IMR-90 (cell line): ENCODE data around the gene CYFIP1. TPM values are rescaled to one million over a fixed set of nuclear protein-coding genes. Genes with fewer than 3 reads are reported as not detected.

ENCODE experiments used
- ATAC-seq: fragments of 200-7000 bp; cut with Tn5 transposase; 2 replicates; pipeline ENCODE4 v1.9.1; 2020; ENCODE audit warnings: low read depth, mild to moderate bottlenecking, moderate library complexity
- BruUV-seq: library from RNA; stranded (reverse); fragments of 400-500 nt; replicated peaks from 2 replicates; lab custom pipeline; 2021; lab: Mats Ljungman, UMichigan
- CTCF ChIA-PET: fragments of 300-600 bp; formaldehyde crosslinking; extraction: SDS; loops from one replicate; lab custom pipeline; 2021; ENCODE audit warnings: antibody characterized with exemption; lab: Yijun Ruan, JAX
- POLR2A ChIA-PET: fragments of 300-600 bp; sonication (Branson Sonifier 250); formaldehyde crosslinking; loops from one replicate; lab custom pipeline; 2022; ENCODE audit warnings: antibody characterized with exemption; ENCODE audit not compliant: unreplicated experiment; lab: Charles Lee
- DNase-seq: peaks from one replicate; pipeline ENCODE4 v3.0.0; 2013
- H2AFZ ChIP-seq: replicated peaks from 2 replicates; pipeline ENCODE3; 2013; ENCODE audit warnings: low read length, mild to moderate bottlenecking; ENCODE audit not compliant: poor library complexity
- H2AK5ac ChIP-seq: 2 replicates; pipeline ENCODE4 v1.6.1; 2013; ENCODE audit warnings: low read depth, low read length, inconsistent platforms
- H2AK9ac ChIP-seq: replicated peaks from 2 replicates; pipeline ENCODE3; 2013; ENCODE audit warnings: mild to moderate bottlenecking, low read depth, low read length, moderate library complexity; ENCODE audit not compliant: poor library complexity
- H2BK120ac ChIP-seq: 2 replicates; pipeline ENCODE4 v1.6.1; 2013; ENCODE audit warnings: low read depth, low read length, inconsistent platforms
- H2BK15ac ChIP-seq: 3 replicates; pipeline ENCODE4 v1.6.1; 2013; ENCODE audit warnings: low read depth, low read length, inconsistent platforms
- H2BK20ac ChIP-seq: 2 replicates; pipeline ENCODE4 v1.6.1; 2013; ENCODE audit warnings: low read depth, mild to moderate bottlenecking, inconsistent platforms, low read length, moderate library complexity
- H2BK5ac ChIP-seq: 2 replicates; pipeline ENCODE4 v1.6.1; 2013; ENCODE audit warnings: mild to moderate bottlenecking, low read depth, low read length, inconsistent platforms; ENCODE audit not compliant: poor library complexity, severe bottlenecking
- H3K14ac ChIP-seq: replicated peaks from 2 replicates; pipeline ENCODE4 v1.6.1; 2013; ENCODE audit warnings: low read depth, low read length, inconsistent platforms
- H3K18ac ChIP-seq: 2 replicates; pipeline ENCODE4 v1.6.1; 2013; ENCODE audit warnings: low read depth, low read length, control low read depth
- H3K23ac ChIP-seq: 2 replicates; pipeline ENCODE4 v1.6.1; 2013; ENCODE audit warnings: low read depth, low read length, inconsistent platforms
- H3K27ac ChIP-seq: 2 replicates; pipeline ENCODE4 v1.5.1; 2013; ENCODE audit warnings: mild to moderate bottlenecking, control low read depth, low read length; ENCODE audit not compliant: insufficient read depth
- H3K27me3 ChIP-seq: 2 replicates; pipeline ENCODE4 v1.6.1; 2013; ENCODE audit warnings: low read length; ENCODE audit not compliant: control insufficient read depth, insufficient read depth
- H3K36me3 ChIP-seq: 2 replicates; pipeline ENCODE4 v1.6.1; 2013; ENCODE audit warnings: low read length, mixed read lengths; ENCODE audit not compliant: control insufficient read depth, insufficient read depth
- H3K4ac ChIP-seq: 2 replicates; pipeline ENCODE4 v1.6.1; 2013; ENCODE audit warnings: low read depth, low read length, inconsistent platforms
- H3K4me1 ChIP-seq: 2 replicates; pipeline ENCODE4 v1.6.1; 2013; ENCODE audit warnings: low read length, mixed read lengths; ENCODE audit not compliant: control insufficient read depth, insufficient read depth
- H3K4me2 ChIP-seq: 2 replicates; pipeline ENCODE4 v1.6.1; 2013; ENCODE audit warnings: low read depth, mild to moderate bottlenecking, control low read depth, low read length, moderate library complexity
- H3K4me3 ChIP-seq: 2 replicates; pipeline ENCODE4 v1.5.1; 2013; ENCODE audit warnings: low read depth, mild to moderate bottlenecking, control low read depth, low read length, moderate library complexity; ENCODE audit not compliant: insufficient read depth
- H3K56ac ChIP-seq: 2 replicates; pipeline ENCODE4 v1.6.1; 2013; ENCODE audit warnings: low read length, inconsistent platforms; ENCODE audit not compliant: insufficient read depth; ENCODE audit errors: extremely low read depth
- H3K79me1 ChIP-seq, 2 experiments: 2 replicates each; pipeline ENCODE4 v1.6.1; 2013; ENCODE audit warnings: low read length in 2 of 2, inconsistent platforms in 1 of 2, low read depth in 1 of 2
- H3K9ac ChIP-seq: 2 replicates; pipeline ENCODE4 v1.6.1; 2013; ENCODE audit warnings: low read depth, low read length, control low read depth
- H3K9me1 ChIP-seq: 2 replicates; pipeline ENCODE4 v1.6.1; 2013; ENCODE audit warnings: low read length, inconsistent platforms; ENCODE audit not compliant: insufficient read depth
- H3K9me3 ChIP-seq: 2 replicates; pipeline ENCODE4 v1.6.1; 2013; ENCODE audit warnings: low read length; ENCODE audit not compliant: control insufficient read depth, insufficient read depth
- H4K20me1 ChIP-seq: 2 replicates; pipeline ENCODE4 v1.6.1; 2013; ENCODE audit warnings: low read length, inconsistent platforms; ENCODE audit not compliant: insufficient read depth
- H4K5ac ChIP-seq: 2 replicates; pipeline ENCODE4 v1.6.1; 2013; ENCODE audit warnings: mild to moderate bottlenecking, low read depth, low read length, control low read depth
- H4K8ac ChIP-seq, 2 experiments: 2 replicates each; pipeline ENCODE4 v1.6.1; 2013; ENCODE audit warnings: low read depth in 2 of 2, low read length in 2 of 2, control low read depth in 1 of 2, inconsistent platforms in 1 of 2
- H4K91ac ChIP-seq: 2 replicates; pipeline ENCODE4 v1.6.1; 2013; ENCODE audit warnings: low read depth, low read length, inconsistent platforms; ENCODE audit not compliant: insufficient read depth
- BHLHE40 ChIP-seq: fragments of 150-350 bp; IDR thresholded peaks from 2 replicates; pipeline ENCODE4 v1.6.1; 2016; ENCODE audit warnings: mild to moderate bottlenecking, low read depth, low read length
- CHD1 ChIP-seq: IDR thresholded peaks from 2 replicates; pipeline ENCODE4 v1.6.1; 2012; ENCODE audit warnings: low read depth, low read length, improper control_type of control experiment
- MAFK ChIP-seq: IDR thresholded peaks from 2 replicates; pipeline ENCODE4 v1.6.1; 2012; ENCODE audit warnings: low read depth, low read length, improper control_type of control experiment
- RFX5 ChIP-seq: IDR thresholded peaks from 2 replicates; pipeline ENCODE4 v1.8.0; 2012; ENCODE audit warnings: low read depth, mild to moderate bottlenecking, low read length, moderate library complexity
- WGBS, 2 experiments: methylation state at CpG; one replicate each; pipeline versions ENCODE4 v1.1.5 to v1.1.7; 2013; ENCODE audit warnings: missing lambda C conversion rate in 2 of 2; ENCODE audit not compliant: insufficient read length in 1 of 2; ENCODE audit errors: extremely low coverage in 2 of 2; 5-methylcytosine and 5-hydroxymethylcytosine counted together
- dilution Hi-C: fragments of 300-500 bp; cut with HindIII; formaldehyde crosslinking; loops from one replicate; pipeline ENCODE4 v1.14.3; 2018; ENCODE audit warnings: low sequenced_read_pairs; ENCODE audit not compliant: unreplicated experiment
- in situ Hi-C: fragments of 300-500 bp; cut with MboI; formaldehyde crosslinking; loops from 3 replicates; pipeline ENCODE4 v1.14.3; 2019; ENCODE audit warnings: low sequenced_read_pairs, inconsistent platforms, mixed read lengths
- intact Hi-C: fragments of 100-400 bp; cut with micrococcal nuclease; formaldehyde crosslinking; loops from 2 replicates; pipeline ENCODE4 v1.10.0; 2022
- polyA plus RNA-seq, 3 experiments: library from polyadenylated mRNA; depleted of rRNA; stranded (reverse); fragments of >200 nt; gene quantifications; 2 replicates each; pipeline ENCODE4 v1.2.3, GENCODE V29; 2012; ENCODE audit warnings: low replicate concordance in 1 of 3
- total RNA-seq: library from RNA; depleted of rRNA; stranded (reverse); fragments of >200 nt; gene quantifications from 2 replicates; pipeline ENCODE4 v1.2.3, GENCODE V29; 2012

Gene CYFIP1
- total and polyA plus RNA-seq, 2 of the 4 experiments (the other 2 are of a cell fraction) = 58.4 to 163 TPM

- no peak overlapping the region for H3K56ac ChIP-seq
- no peak overlapping the region for H3K4ac ChIP-seq
- TF ChIP-seq CHD1 (no peak), MAFK (no peak), RFX5 (no peak), BHLHE40 (no peak)
- no peaks in the 10 kb centered on the region for H3K9me1 ChIP-seq
- no peak overlapping the region for H3K14ac ChIP-seq
- ChIA-PET CTCF (interaction anchor here (0.6 kb wide), 1 partner anchor 83 kb away, joined by 4 read pairs; no protein-coding TSS in a partner anchor), POLR2A (no interaction called here)
- 100% methylated on average over 2 of the region's 3 CpGs; no CpG with 5 or more reads in 1 of the 2 experiments for WGBS, 2 experiments
- no peak overlapping the region for H2BK5ac ChIP-seq
- no peaks in the 10 kb centered on the region for H3K4me1 ChIP-seq
- no peaks in the 10 kb centered on the region for H3K9me3 ChIP-seq
- peaks cover 41% of the 10 kb centered on the region for H3K36me3 ChIP-seq
- H3K18ac ChIP-seq = no peak overlapping the region
- no peak for ATAC-seq
- no peak overlapping the region for H4K91ac ChIP-seq
- dilution Hi-C loops (no loop called here), in situ Hi-C loops (no loop called here), intact Hi-C loops (no loop called here)
- no peak overlapping the region for H3K27ac ChIP-seq
- no peak overlapping the region for H3K9ac ChIP-seq
- H2BK15ac ChIP-seq = no peak overlapping the region
- H3K79me1 ChIP-seq = peaks cover 14 to 28% of the 10 kb centered on the region in 2 experiments
- H2BK120ac ChIP-seq = no peak overlapping the region
- no peaks in the 10 kb centered on the region for H3K27me3 ChIP-seq
- H4K20me1 ChIP-seq = peaks cover 15% of the 10 kb centered on the region
- no TSS peak for BruUV-seq
- H4K5ac ChIP-seq = no peak overlapping the region
- no peak overlapping the region for H3K23ac ChIP-seq
- no peak overlapping the region for H4K8ac ChIP-seq
- H3K4me3 ChIP-seq = no peak overlapping the region
- no peak overlapping the region for H2BK20ac ChIP-seq
- no peak overlapping the region for H2AFZ ChIP-seq
- no peak overlapping the region for H3K4me2 ChIP-seq
- no peak for DNase-seq
- no peak overlapping the region for H2AK5ac ChIP-seq
- H2AK9ac ChIP-seq = no peak overlapping the region
Observed at GRCh38 chr15:22863356-22863755, 116.8 kb downstream of the CYFIP1 start.
